ENCODE data around the gene ITPR1.
A peak's percentile ranks its signal among the peaks of the same experiment; 100 is the strongest.

Gene ITPR1

DNA sequence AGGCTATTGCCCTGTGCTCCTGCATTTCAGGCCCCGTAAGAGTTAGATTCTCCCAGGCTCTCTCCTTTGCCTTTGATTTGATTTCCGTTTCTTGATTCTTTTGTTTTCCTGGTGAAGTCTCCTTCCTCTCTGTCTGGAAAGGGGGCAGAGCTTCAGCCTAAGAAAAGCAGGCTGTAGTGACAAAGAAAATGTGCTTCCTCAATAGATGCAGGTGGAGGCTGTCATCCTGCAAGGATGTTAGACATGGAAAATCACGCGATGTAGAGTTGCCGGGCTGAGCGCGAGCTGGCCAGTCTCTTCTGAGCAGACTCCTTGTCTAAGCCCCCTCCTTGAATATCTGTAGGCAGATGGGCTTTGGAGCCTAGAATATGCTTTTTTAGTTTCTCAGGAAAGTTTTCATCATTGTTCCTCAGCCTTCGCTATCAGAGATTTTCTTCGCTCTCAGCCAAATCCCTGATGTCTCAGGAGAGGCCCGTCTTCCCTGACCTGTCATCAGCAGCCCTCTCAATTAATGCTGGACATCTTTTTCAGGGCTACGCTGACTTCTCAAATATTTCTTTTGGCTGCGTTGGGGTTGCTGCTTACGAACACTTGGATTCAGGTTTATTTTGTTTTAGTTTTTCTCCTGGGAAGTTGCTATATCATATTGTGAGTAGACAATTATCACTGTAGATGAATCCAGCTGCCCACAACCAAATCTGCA is 163.6 kb downstream of the ITPR1 start:
- DNase-seq (ENCODE audit: low read depth): no peak

DNA sequence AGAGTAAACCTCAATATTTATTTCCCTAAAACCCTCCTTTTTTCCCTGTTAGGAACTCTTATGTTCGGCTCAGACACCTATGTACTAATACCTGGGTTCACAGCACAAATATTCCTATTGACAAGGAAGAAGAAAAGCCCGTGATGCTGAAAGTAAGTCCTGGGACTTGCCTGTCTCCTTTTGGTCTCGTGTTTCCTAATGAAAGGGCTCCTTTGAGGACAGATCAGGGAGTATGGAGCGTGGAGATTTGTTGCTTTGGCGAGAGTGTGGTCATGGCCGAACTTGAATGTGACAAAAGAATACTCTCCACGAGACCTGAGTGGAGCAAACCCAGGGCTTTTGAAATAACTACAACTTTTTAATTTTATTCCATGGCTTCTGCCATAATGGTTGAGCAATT is 167.8 kb downstream of the ITPR1 start:
- DNase-seq (ENCODE audit: low read depth): no peak
- no peak overlapping the region for H3K4me3 ChIP-seq (ENCODE audit: low read depth, low read length)

More for the DNA sequence above, 163.6 kb downstream of the ITPR1 start:
- no peak overlapping the region for H3K4me3 ChIP-seq (ENCODE audit: low read depth, low read length)

DNA sequence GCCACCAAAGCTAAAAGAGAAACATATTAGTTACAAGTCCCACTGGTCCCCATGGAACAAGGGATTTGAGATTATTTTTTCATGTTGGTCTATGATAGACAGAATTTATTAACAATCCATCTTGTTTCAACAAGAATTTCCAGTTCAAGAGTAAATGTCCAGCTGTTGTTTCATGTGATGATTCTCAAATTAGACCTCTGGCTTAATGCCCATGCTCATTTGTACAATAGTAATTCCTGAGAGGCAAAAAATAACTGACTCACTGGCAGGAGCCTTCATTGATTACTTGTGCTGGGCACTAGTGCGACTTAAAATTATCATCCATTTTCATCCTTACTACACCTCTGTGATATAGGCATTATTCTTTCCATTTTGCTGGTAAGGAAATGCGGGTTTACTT is 171.3 kb downstream of the ITPR1 start:
- no peak for DNase-seq (ENCODE audit: low read depth)
- no peak overlapping the region for H3K4me3 ChIP-seq (ENCODE audit: low read depth, low read length)

DNA sequence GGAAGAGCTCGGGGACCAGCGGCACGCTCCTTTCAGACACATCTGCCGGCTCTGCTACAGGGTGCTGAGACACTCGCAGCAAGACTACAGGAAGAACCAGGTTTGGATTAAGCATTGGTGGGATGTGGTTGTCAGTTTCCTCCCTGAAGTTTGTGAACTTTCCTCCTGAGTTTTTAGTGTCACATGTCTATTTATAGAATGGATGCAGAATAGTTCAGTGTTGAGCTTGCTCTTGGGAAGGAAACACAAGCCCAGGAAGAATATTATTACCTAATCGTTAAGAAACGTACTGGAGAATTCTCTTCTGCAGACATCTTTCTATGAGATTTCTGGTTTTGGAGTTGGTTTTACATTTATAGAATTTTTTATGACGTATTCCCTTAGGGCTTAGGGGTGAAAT is 172.0 kb downstream of the ITPR1 start:
- no peak for DNase-seq (ENCODE audit: low read depth)
- H3K4me3 ChIP-seq (ENCODE audit: low read depth, low read length): no peak overlapping the region

DNA sequence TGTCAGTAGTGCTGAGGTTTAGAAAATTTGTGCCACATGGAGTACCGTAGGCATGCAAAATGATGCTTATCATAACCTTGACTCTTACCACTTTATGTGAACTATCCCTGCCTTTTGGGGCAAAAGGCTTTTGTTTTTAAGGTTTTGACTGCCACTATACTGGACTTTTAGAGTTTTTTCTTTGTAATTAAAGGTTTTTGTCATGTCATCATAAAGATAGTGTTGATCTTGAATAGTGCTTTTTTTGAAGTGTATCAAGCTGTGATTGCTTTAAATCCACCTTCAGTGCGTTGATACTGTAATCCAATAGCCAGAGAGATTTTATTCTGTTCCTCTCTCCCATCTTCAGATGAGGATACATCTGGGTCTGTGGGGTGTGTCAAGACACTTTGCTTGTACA is 172.9 kb downstream of the ITPR1 start:
- H3K4me3 ChIP-seq (ENCODE audit: low read depth, low read length): no peak overlapping the region
- no peak for DNase-seq (ENCODE audit: low read depth)

DNA sequence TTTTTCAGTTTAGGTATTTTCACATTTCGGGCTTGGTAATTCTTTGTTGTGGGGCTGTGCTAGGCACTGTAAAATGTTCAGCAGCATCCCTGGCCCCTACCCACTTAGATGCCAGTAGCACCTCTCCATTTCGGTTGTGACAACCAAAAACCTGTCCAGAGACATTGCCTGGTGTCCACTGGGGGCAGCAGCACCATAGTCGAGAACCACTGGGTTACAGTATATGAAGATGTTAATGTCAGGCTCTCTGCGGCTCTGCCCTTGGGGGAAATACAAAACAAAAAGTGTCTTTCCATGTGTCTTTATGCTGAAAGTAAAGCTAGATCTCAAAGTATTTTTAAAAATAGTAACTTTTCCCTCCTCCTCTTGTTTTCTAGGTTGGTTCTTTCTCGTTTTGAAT is 177.2 kb downstream of the ITPR1 start:
- no peak for DNase-seq (ENCODE audit: low read depth)

DNA sequence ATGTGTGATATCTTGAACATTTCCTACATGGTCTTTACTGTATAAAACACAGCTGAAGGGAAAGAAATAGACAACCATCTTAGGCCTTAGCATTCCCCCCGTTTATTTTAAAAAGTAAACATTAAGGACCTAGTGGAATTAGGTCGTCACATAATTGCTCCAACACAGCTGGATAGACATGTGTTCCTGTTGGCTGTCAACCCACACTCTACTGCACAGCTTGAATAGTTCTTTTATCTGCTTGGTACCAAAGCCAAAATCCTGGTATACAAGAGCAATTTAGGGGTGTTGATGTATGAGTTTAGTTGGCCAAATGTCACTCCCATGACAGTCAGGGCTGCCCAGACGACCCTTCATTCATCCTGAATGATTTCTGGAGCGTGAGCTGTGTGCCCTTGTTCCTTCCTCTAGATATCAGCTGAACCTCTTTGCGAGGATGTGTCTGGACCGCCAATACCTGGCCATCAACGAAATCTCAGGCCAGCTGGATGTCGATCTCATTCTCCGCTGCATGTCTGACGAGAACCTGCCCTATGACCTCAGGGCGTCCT is 179.7 kb downstream of the ITPR1 start:
- no peak for DNase-seq (ENCODE audit: low read depth)
- H3K4me3 ChIP-seq (ENCODE audit: low read depth, low read length): no peak overlapping the region

More for the DNA sequence above, 177.2 kb downstream of the ITPR1 start:
- H3K4me3 ChIP-seq (ENCODE audit: low read depth, low read length): no peak overlapping the region

DNA sequence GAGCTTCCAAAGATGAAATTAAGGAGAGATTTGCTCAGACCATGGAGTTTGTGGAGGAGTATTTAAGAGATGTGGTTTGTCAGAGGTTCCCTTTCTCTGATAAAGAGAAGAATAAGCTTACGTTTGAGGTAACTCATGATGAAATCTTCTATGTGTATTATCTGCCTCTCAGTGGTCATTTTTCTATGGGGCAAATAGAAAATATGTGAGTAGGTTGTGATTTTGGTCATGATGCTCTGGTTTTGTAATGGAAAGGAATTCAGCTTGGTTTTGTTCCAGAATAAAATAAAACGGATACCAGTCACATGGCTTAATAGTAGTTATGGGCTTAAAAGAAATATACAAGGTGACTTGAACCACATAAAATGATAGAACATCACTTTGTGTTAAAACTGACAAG is 181.1 kb downstream of the ITPR1 start:
- no peak overlapping the region for H3K4me3 ChIP-seq (ENCODE audit: low read depth, low read length)
- DNase-seq (ENCODE audit: low read depth): no peak

DNA sequence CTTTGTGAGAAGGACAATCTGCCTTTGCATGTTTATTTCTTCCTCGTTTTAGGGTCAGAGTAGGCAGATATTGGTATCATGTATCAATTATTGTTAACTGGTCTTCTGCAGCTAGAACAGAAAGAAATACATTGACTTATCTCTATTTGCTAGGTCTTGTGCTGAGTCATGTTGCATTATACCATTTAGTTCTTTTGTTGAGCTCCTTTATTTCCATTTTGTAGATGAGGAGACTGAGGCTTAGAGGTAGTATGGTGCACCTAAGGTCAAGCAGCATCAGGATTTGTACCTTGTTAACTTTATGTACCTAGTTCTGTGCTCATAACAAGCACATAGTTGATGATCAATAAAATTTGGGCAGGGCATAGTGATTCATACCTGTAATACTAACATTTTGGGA is 182.6 kb downstream of the ITPR1 start:
- H3K4me3 ChIP-seq (ENCODE audit: low read depth, low read length): no peak overlapping the region
- no peak for DNase-seq (ENCODE audit: low read depth)

DNA sequence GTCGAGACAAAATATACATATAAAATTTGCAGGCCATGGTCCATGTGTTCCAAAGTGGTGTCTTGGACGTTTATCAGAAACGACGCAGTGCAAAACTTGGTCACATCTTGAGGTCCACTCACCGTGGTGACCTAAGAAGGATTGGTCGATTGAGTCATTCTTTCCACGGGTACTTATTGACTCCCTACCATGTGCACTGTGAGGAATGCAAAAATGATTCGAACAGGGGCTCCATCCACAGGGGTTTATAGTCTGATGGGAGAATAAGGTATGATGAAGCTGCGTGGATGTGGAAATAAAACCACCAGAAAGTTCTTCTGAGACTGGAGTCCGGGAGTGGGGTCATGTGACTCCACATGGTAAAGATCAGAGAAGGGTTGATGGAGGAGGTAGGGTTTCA is 185.2 kb downstream of the ITPR1 start:
- DNase-seq (ENCODE audit: low read depth): no peak
- no peak overlapping the region for H3K4me3 ChIP-seq (ENCODE audit: low read depth, low read length)

DNA sequence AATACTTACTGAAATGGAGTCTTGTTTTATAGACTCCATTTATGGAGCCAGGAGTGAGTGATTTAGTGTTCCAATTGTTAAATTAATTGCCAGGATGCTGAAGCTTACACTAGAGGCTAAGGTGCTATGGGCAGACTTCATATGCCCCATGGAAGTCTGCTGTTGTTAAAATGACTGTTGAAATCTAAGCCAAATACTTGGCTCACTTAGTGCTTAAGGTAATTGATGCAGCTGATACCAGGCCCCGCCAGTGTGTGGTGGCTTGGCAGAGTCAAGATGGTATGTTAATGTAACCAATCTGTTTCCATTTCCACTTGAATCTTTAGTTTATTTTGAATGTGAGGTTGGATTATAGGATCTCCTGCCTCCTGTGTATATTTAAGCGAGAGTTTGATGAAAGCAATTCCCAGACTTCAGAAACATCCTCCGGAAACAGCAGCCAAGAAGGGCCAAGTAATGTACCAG is 187.1 kb downstream of the ITPR1 start:
- no peak overlapping the region for H3K4me3 ChIP-seq (ENCODE audit: low read depth, low read length)
- DNase-seq (ENCODE audit: low read depth): no peak

DNA sequence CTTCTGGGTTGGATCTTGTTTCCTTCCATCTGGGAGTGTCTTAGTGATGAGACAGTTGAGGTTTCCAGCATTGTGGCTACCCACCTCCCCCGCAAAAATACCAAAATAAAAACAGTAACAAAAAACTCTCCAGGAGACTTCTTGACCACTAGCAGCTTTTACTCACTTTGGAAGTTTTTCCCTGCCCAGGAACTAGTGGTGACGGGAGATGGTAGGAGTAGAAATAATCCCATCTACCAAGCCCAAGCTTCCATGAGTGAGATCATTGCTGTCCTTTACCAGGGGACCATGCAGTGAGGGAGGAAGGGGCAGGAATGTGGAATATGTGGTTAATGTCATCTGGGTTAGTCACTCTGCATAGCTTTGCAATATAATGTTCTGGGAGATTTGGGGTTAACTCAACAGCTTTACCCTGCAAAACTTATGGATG is 187.7 kb downstream of the ITPR1 start:
- DNase-seq (ENCODE audit: low read depth): no peak
- no peak overlapping the region for H3K4me3 ChIP-seq (ENCODE audit: low read depth, low read length)

DNA sequence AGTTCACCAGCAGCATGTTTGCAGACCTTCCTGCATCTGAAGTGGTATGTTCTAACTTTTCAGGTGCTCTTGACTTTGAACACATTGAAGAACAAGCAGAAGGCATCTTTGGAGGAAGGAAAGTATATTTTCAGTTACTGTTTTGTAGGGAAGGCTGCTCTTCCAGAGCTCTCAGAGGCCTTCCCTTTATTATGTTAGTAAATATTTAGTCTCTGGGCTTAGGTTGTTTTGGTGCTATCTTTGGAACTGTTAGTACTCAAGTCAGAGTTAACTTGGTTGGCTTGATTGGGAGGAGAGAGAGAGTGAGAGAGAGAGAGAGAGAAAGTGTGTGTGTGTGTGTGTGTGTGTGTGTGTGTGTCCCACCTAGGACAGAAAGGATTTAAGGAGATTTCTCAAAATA is 188.2 kb downstream of the ITPR1 start:
- no peak overlapping the region for H3K4me3 ChIP-seq (ENCODE audit: low read depth, low read length)
- no peak for DNase-seq (ENCODE audit: low read depth)

DNA sequence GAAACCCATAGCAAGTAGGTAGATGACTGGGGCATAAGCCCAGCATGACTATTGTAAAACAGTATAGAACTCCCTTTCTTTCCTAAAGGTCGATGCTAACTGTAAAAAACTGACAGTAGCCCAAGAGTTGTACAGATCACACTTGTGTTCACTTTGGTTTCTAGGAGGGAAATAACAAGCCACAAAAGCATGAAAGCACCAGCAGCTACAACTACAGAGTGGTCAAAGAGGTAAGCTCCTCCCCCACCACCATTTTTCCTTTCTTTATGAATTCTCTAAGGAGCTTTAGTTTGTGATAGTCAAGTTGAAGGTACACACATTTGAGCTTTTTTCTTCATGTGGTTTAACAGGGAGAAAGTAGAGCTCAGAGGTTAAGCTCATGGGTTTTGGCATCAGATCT is 191.0 kb downstream of the ITPR1 start:
- H3K4me3 ChIP-seq (ENCODE audit: low read depth, low read length): no peak overlapping the region
- no peak for DNase-seq (ENCODE audit: low read depth)

DNA sequence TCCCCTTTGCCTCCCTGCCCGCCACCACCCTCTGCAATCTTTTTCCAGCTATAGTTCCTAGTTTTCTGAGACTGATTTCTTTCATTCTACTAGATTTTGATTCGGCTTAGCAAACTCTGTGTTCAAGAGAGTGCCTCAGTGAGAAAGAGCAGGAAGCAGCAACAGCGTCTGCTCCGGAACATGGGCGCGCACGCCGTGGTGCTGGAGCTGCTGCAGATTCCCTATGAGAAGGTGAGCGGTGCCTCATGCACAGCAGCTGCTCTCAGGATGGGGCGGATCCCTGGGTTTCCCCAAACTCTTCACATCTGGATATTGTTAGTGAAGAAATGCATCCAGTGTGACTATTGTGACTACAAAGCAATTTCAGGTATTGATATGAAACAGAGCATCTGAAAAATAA is 191.8 kb downstream of the ITPR1 start:
- DNase-seq (ENCODE audit: low read depth): no peak
- H3K4me3 ChIP-seq (ENCODE audit: low read depth, low read length): no peak overlapping the region

DNA sequence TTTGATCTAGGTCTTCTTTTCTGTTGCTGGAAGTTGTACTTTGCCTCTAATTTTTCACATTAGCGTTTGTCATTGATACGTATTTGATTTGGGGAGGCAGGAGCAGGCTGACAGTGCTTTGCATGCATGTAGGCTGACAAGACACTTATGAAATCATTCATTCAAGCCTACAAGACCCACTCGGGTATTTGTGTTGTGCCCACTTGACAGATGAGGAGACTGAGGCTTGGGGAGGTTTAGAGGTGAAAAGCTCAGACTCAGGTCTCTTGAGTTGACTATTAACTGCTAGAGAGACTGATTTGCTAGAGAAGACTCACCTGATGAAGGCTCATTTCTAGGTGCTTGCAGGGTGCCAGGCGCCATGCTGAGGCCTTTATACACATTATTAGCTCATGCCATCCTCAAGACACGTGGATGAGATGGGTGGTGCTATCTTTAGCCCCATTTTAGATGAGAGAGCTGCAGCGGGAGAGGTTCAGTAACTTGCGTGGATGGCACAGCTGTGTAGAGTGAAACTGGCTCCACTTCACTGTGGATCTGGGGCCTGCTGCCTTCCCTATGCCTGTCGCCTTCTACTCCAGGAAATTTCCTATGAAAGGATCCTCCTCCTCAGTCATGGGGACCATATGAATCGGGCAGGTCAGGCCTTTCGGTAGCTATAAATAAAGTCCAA is 192.7 kb downstream of the ITPR1 start:
- H3K4me3 ChIP-seq (ENCODE audit: low read depth, low read length): no peak overlapping the region
- no peak for DNase-seq (ENCODE audit: low read depth)

DNA sequence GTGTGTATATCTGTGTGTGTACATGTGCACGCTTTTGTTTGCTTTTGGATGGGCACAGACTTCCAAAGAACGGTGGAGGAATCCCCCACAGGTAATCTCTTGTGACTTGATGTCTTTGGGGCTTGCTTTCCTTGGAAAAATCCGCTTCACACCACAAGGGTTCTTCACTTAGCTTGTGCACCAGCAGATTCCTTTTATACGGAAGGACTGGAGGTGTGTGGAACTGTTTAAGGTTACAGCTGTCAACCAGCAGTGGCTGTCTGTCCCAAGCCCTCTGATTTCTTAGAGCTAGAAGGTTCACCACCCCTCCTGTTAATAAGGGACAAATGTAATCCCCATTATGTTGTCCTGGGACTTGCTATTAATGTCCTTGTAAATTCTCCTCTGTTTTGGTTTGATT is 193.5 kb downstream of the ITPR1 start:
- DNase-seq (ENCODE audit: low read depth): no peak
- no peak overlapping the region for H3K4me3 ChIP-seq (ENCODE audit: low read depth, low read length)

DNA sequence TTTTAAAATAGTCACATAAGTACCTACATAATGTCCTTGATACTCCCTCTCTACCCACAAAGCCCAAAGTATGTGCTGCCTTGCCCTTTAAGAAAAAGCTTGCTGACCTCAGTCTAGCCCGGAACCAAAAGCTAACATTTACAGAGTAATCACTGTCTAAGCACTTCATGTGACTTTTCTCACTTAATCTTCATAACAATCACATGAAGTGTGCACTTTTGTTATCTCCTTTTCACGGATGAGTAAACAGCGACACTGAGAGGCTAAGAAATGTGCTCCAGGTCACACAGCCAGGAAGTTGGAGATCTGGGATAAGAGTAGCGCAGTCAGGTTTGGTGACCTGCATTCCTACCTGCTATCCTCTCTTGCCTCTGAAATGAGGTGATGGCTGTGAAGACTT is 194.0 kb downstream of the ITPR1 start:
- H3K4me3 ChIP-seq (ENCODE audit: low read depth, low read length): no peak overlapping the region
- no peak for DNase-seq (ENCODE audit: low read depth)

DNA sequence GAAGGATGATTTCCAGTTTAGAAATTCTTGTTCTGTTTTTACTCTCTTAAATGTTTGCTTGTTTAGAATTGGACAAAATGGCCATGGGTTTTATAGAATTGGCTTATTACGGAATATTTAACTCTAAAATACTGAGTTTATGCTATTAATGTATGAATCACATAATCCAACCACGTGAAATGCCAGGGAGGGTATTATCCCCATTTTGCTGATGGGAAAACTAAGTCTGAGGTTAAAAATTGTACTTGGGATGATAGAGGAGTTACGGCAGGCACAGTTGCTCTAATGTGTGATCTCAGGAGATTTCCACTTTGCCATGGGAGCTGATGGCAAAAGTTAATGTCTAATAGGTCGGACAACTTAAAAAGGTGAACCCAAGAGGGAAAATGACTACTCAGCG is 194.4 kb downstream of the ITPR1 start:
- no peak for DNase-seq (ENCODE audit: low read depth)
- no peak overlapping the region for H3K4me3 ChIP-seq (ENCODE audit: low read depth, low read length)

DNA sequence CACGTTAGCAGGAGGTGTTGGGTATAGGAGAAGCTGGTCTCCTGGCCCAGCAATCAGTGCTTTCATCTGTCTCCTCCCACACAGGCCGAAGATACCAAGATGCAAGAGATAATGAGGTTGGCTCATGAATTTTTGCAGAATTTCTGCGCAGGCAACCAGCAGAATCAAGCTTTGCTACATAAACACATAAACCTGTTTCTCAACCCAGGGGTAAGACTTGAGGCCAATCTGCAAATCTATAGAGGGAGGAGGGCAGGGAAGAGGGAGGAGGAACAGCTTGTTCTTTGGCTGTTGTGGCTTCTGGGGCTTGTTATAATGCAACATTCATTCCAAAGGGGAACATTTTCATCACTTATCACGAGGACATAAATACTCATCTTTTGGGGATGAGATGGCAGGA is 195.3 kb downstream of the ITPR1 start:
- peak; percentile 45 for DNase-seq (ENCODE audit: low read depth)
- H3K4me3 ChIP-seq (ENCODE audit: low read depth, low read length): no peak overlapping the region

DNA sequence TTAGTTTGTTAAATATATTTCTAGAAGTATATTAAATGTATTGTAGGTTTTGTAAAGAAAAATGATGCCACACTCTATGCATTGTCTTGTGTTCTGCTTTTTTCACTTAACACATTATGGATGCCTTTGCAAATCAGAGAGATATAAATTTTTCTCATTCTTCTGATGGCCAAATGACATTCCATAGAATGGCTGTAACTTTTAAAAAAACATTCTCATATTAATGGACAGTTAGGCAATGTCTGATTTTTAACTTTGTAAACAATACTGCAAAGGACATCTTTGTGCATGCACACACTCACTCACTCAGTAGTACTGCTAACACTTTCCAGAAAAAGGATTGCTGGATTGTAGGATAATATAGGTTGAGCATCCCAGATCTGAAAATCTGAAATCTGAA is 195.9 kb downstream of the ITPR1 start:
- no peak overlapping the region for H3K4me3 ChIP-seq (ENCODE audit: low read depth, low read length)
- no peak for DNase-seq (ENCODE audit: low read depth)
